HepG2 (cell line): Measurements from ENCODE around the gene ABAT. TPM values are rescaled to one million over a fixed set of nuclear protein-coding genes. Genes with fewer than 3 reads are reported as not detected.

Experiments used
- ATAC-seq: fragments of 200-7000 bp; cut with Tn5 transposase; 3 replicates; pipeline ENCODE4 v1.9.1; 2020; ENCODE audit warnings: mild to moderate bottlenecking, moderate library complexity
- BruUV-seq: library from RNA; stranded (reverse); fragments of 400-500 nt; replicated peaks from 2 replicates; lab custom pipeline; 2021; lab: Mats Ljungman, UMichigan
- CTCF ChIA-PET: fragments of 300-600 bp; formaldehyde crosslinking; extraction: SDS; loops from one replicate; lab custom pipeline; 2021; ENCODE audit warnings: low total read pairs, inconsistent platforms, low intra/inter-chr PET ratio; lab: Yijun Ruan, JAX
- POLR2A ChIA-PET: fragments of 350-600 bp; sonication (Branson Sonifier 250); formaldehyde crosslinking; loops from one replicate; lab custom pipeline; 2020; ENCODE audit warnings: antibody characterized with exemption, inconsistent platforms; lab: Yijun Ruan, JAX
- DNase-seq: peaks from one replicate; pipeline ENCODE4 v3.0.0-alpha.2; 2015; ENCODE audit warnings: low spot score
- FAIRE-seq: peaks from 3 replicates; lab custom pipeline; 2011; peaks lifted over from hg19 to GRCh38; lab: Jason Lieb, UNC
- H2AFZ ChIP-seq: one replicate; pipeline ENCODE4 v1.6.1; 2011; ENCODE audit warnings: low read length, inconsistent platforms
- H3K27ac ChIP-seq: fragments of 300-600 bp; 3 replicates; pipeline ENCODE4 v1.8.0; 2011; ENCODE audit warnings: mixed run types, mild to moderate bottlenecking, mixed read lengths, low read length, inconsistent platforms; ENCODE audit not compliant: insufficient read depth; ENCODE audit errors: extremely low read length
- H3K27me3 ChIP-seq, 2 experiments: fragments of 200-600 bp in 1 of 2; 2 replicates in 1 of 2; 3 replicates in 1 of 2; pipeline versions ENCODE4 v1.6.0 to v1.8.0; 2011; ENCODE audit warnings: low read length in 2 of 2, mild to moderate bottlenecking in 2 of 2, moderate library complexity in 2 of 2, inconsistent platforms in 1 of 2; ENCODE audit not compliant: insufficient read depth in 2 of 2, control insufficient read depth in 1 of 2
- H3K36me3 ChIP-seq, 2 experiments: fragments of 200-600 bp in 1 of 2; replicated peaks in 1 of 2; 2 replicates in 1 of 2; 3 replicates in 1 of 2; pipeline versions ENCODE4 v1.5.1 to v1.8.0; 2011; ENCODE audit warnings: low read length in 2 of 2, inconsistent platforms in 1 of 2; ENCODE audit not compliant: insufficient read depth in 2 of 2, control insufficient read depth in 1 of 2
- H3K4me1 ChIP-seq: 2 replicates; pipeline ENCODE4 v1.5.1; 2012; ENCODE audit warnings: low read length, inconsistent platforms; ENCODE audit not compliant: insufficient read depth
- H3K4me2 ChIP-seq: 2 replicates; pipeline ENCODE4 v1.6.0; 2011; ENCODE audit warnings: low read depth, low read length, inconsistent platforms
- H3K4me3 ChIP-seq, 3 experiments: fragments of 200-600 bp in 1 of 3; sonication (generic), shearing (Covaris generic) in 1 of 3; replicated peaks in 1 of 3; 2 replicates each; pipeline ENCODE4 v1.5.1; 2011 to 2016; ENCODE audit warnings: low read length in 3 of 3, inconsistent platforms in 2 of 3, low read depth in 2 of 3, mild to moderate bottlenecking in 2 of 3, control low read depth in 1 of 3, mixed read lengths in 1 of 3; ENCODE audit not compliant: insufficient read depth in 1 of 3
- H3K79me2 ChIP-seq: one replicate; pipeline ENCODE4 v1.6.1; 2011; ENCODE audit warnings: low read length, inconsistent platforms; ENCODE audit not compliant: insufficient read depth
- H3K9ac ChIP-seq: 2 replicates; pipeline ENCODE4 v1.6.0; 2011; ENCODE audit warnings: mild to moderate bottlenecking, low read depth, low read length, inconsistent platforms; ENCODE audit not compliant: insufficient read depth
- H3K9me3 ChIP-seq: 2 replicates; pipeline ENCODE4 v1.5.1; 2012; ENCODE audit warnings: mild to moderate bottlenecking, low read length
- H4K20me1 ChIP-seq: 2 replicates; pipeline ENCODE4 v1.6.0; 2011; ENCODE audit warnings: inconsistent platforms, mild to moderate bottlenecking, low read length, moderate library complexity; ENCODE audit not compliant: insufficient read depth
- FOXP1 ChIP-seq, 2 experiments: fragments of 450-650 bp in 1 of 2; IDR thresholded peaks; 2 replicates each; pipeline ENCODE4 v1.6.1; 2017 to 2018; ENCODE audit warnings: antibody characterized with exemption in 1 of 2
- HNRNPL ChIP-seq: fragments of 200-400 bp; formaldehyde crosslinking; IDR thresholded peaks from 2 replicates; pipeline ENCODE4 v1.6.1; 2017; ENCODE audit warnings: mild to moderate bottlenecking, low read depth, low read length
- RBFOX2 ChIP-seq: fragments of 200-400 bp; formaldehyde crosslinking; IDR thresholded peaks from 2 replicates; pipeline ENCODE4 v1.6.1; 2017; ENCODE audit warnings: low read depth, mild to moderate bottlenecking, low read length
- SETDB1 ChIP-seq: sonication (generic); formaldehyde crosslinking; IDR thresholded peaks from 2 replicates; pipeline ENCODE4 v1.5.1; 2020; ENCODE audit warnings: missing genetic modification reagents, mild to moderate bottlenecking, borderline replicate concordance
- THYN1 ChIP-seq: sonication (generic); formaldehyde crosslinking; IDR thresholded peaks from 2 replicates; pipeline ENCODE4 v1.8.1; 2023; ENCODE audit warnings: low read depth, mild to moderate bottlenecking, moderate library complexity, missing genetic modification reagents, borderline replicate concordance
- ZBTB3 ChIP-seq: sonication (generic); formaldehyde crosslinking; IDR thresholded peaks from 2 replicates; pipeline ENCODE4 v1.4.0; 2020; ENCODE audit warnings: low read depth, mild to moderate bottlenecking, moderate library complexity, missing genetic modification reagents, borderline replicate concordance
- ZNF136 ChIP-seq: sonication (generic); formaldehyde crosslinking; IDR thresholded peaks from 2 replicates; pipeline ENCODE4 v1.8.1; 2022; ENCODE audit warnings: low read depth, mild to moderate bottlenecking, moderate library complexity, missing genetic modification reagents
- ZNF556 ChIP-seq: sonication (generic); formaldehyde crosslinking; IDR thresholded peaks from 2 replicates; pipeline ENCODE4 v1.4.0; 2020; ENCODE audit warnings: mild to moderate bottlenecking, missing genetic modification reagents, borderline replicate concordance
- WGBS: methylation state at CpG from one replicate; pipeline ENCODE4 v1.1.6; 2017; ENCODE audit warnings: low lambda C conversion rate; 5-methylcytosine and 5-hydroxymethylcytosine counted together
- in situ Hi-C: cut with HindIII; loops from 2 replicates; pipeline ENCODE4 v1.10.0; 2017; ENCODE audit warnings: low pct_unique_long_range_greater_than_20kb; ENCODE audit not compliant: extremely low pct_ligation_motif_present
- intact Hi-C: fragments of 100-400 bp; cut with micrococcal nuclease; formaldehyde crosslinking; loops from one replicate; pipeline ENCODE4 v1.10.0; 2022; ENCODE audit not compliant: unreplicated experiment
- polyA plus RNA-seq, 8 experiments: library from polyadenylated mRNA; depleted of rRNA in 3 of 8; stranded (reverse) in 7 of 8; unstranded in 1 of 8; fragments of >200 nt; fragmentation: Illumina TruSeq in 4 of 8; extraction: Trizol in 4 of 8; gene quantifications; 2 replicates each; pipeline versions ENCODE4 v1.2.1 to v1.2.3, GENCODE V29; 2011 to 2016; ENCODE audit warnings: low read depth in 4 of 8, missing spikeins in 1 of 8, mixed read lengths in 1 of 8; ENCODE audit not compliant: insufficient read depth in 1 of 8
- total RNA-seq, 5 experiments: library from RNA; depleted of rRNA; stranded (reverse); fragments of >200 nt; fragmentation: Illumina TruSeq; extraction: Trizol; gene quantifications; 2 replicates each; pipeline ENCODE4 v1.2.3, GENCODE V29; 2016; ENCODE audit warnings: low read depth in 1 of 5
- TF ChIP-seq, protein P1 (sequence below): sonication (generic); formaldehyde crosslinking; IDR thresholded peaks from 2 replicates; pipeline ENCODE4 v1.8.1; 2023; ENCODE audit warnings: mild to moderate bottlenecking, missing genetic modification reagents, borderline replicate concordance

ABAT gene
- total and polyA plus RNA-seq, 2 of the 13 experiments (the other 11 are each of a cell fraction or from before 2014, with no cell fraction given), result 47.6 to 97.3 TPM

- BruUV-seq, result TSS peak; percentile 12
- in situ Hi-C loops, result no loop called here
- 98% methylated on average over 13 of the region's 13 CpGs for WGBS
- H3K36me3 ChIP-seq, result peaks cover 53 to 94% of the 10 kb centered on the region in 2 experiments
- H3K4me2 ChIP-seq, result no peak overlapping the region
- no peaks in the 10 kb centered on the region for H3K27me3 ChIP-seq
- no peak overlapping the region for H3K9ac ChIP-seq
- TF ChIP-seq RBFOX2 (peak; percentile 49; the same call in 1 of the 2 replicates), ZNF556 (CRISPR knock-in tag) (no peak)
- TF ChIP-seq, all 625 proteins: peak for 1
- ChIA-PET CTCF (no interaction called here), POLR2A (interaction anchor here (1.6 kb wide), 1 partner anchor 74 kb away, joined by 5 read pairs; no protein-coding TSS in a partner anchor)
- H4K20me1 ChIP-seq, result peaks cover under 1% of the 10 kb centered on the region; the same call in 1 of the 2 replicates
- peaks cover 30% of the 10 kb centered on the region for H3K79me2 ChIP-seq
- intact Hi-C loops, result no loop called here
- H3K4me3 ChIP-seq, result no peak overlapping the region
- H2AFZ ChIP-seq, result no peak overlapping the region
- no peak for FAIRE-seq
- H3K4me1 ChIP-seq, result peaks cover under 1% of the 10 kb centered on the region
- no peaks in the 10 kb centered on the region for H3K9me3 ChIP-seq
- H3K27ac ChIP-seq, result no peak overlapping the region
- DNase-seq, result no peak
- ATAC-seq, result no peak
Observed at GRCh38 chr16:8806272-8806983, 132.0 kb downstream of the ABAT start.

GRCh38 chr16:8807189-8807588 is 132.8 kb downstream of the ABAT start:
- TF ChIP-seq SETDB1 (CRISPR knock-in tag) (no peak), THYN1 (no peak), HNRNPL (no peak), ZNF136 (CRISPR knock-in tag) (no peak), ZBTB3 (CRISPR knock-in tag) (no peak), FOXP1 (IDR thresholded peaks at IDR 0.05) (no peak), FOXP1 (CRISPR knock-in tag; IDR thresholded peaks at IDR 0.05) (no peak)
- TF ChIP-seq, protein P1, sequence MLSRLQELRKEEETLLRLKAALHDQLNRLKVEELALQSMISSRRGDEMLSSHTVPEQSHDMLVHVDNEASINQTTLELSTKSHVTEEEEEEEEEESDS, result no peak
- Histone ChIP-seq H2AFZ (no peak overlapping the region), H3K4me1 (no peaks in the 10 kb centered on the region), H3K27ac (no peak overlapping the region), H3K27me3 (no peaks in the 10 kb centered on the region), H3K36me3 (peaks cover 55 to 95% of the 10 kb centered on the region in 2 experiments), H3K9ac (no peak overlapping the region), H4K20me1 (no peaks in the 10 kb centered on the region; the same call in 1 of the 2 replicates), H3K4me3 (no peak overlapping the region), H3K9me3 (no peaks in the 10 kb centered on the region), H3K79me2 (peaks cover 23% of the 10 kb centered on the region), H3K4me2 (no peak overlapping the region)
- POLR2A ChIA-PET, result interaction anchor here (1.6 kb wide), 1 partner anchor 73 kb away, joined by 5 read pairs; no protein-coding TSS in a partner anchor
- no TSS peak for BruUV-seq
- ATAC-seq, result no peak
- 99% methylated on average over 5 of the region's 5 CpGs for WGBS
- intact Hi-C loops, result no loop called here
- FAIRE-seq, result no peak
- CTCF ChIA-PET, result no interaction called here
- in situ Hi-C loops, result no loop called here
- DNase-seq, result no peak
